ENCODE measurements around the gene IGFN1. TPM values are rescaled to one million over a fixed set of nuclear protein-coding genes. Genes with fewer than 3 reads are reported as not detected.
"Not testable (repeated sequence)": the region's sequence is repeated elsewhere in the genome, so short reads cannot be mapped to it uniquely, and the experiment has no call there.

The IGFN1 gene
- total RNA-seq, 1 experiment from 2014 or later, result 0.04 TPM

- no peaks in the 10 kb centered on the region for H3K9me2 ChIP-seq (replicated peaks; ENCODE audit: low read length)
- no peaks in the 10 kb centered on the region for H4K20me1 ChIP-seq (ENCODE audit: low read length)
- H3K36me3 ChIP-seq (ENCODE audit: low read depth, low read length), result peaks cover 1% of the 10 kb centered on the region; the same call in 1 of the 2 replicates
- intact Hi-C loops (cut with micrococcal nuclease), result no loop called here
- no peak overlapping the region for H3K27ac ChIP-seq (ENCODE audit: low read length)
- peaks cover 22% of the 10 kb centered on the region for H3K79me2 ChIP-seq (ENCODE audit: low read length)
- CTCF ChIA-PET, result interaction anchor here (1.0 kb wide), 1 partner anchor 73 kb away, joined by 3 read pairs; no protein-coding TSS in a partner anchor
- no peaks in the 10 kb centered on the region for H3F3A ChIP-seq (ENCODE audit: low read length, unreplicated experiment)
- H3K4me3 ChIP-seq (ENCODE audit: low read length), result no peak overlapping the region
- no peak overlapping the region for H3K4me2 ChIP-seq (ENCODE audit: low read length)
- ATAC-seq (no peak), DNase-seq (no peak)
- no peaks in the 10 kb centered on the region for H3K27me3 ChIP-seq (ENCODE audit: low read length)
- no peak for TF ChIP-seq EZH2phosphoT487 (IDR thresholded peaks at IDR 0.05; ENCODE audit: borderline replicate concordance, low read length)
- TF ChIP-seq EZH2 (IDR thresholded peaks at IDR 0.05; ENCODE audit: low read length, unreplicated experiment), result no peak
- no peak for TF ChIP-seq CTCF (conservative IDR thresholded peaks at IDR 0.05; ENCODE audit: low read depth, low read length)
- H3K4me1 ChIP-seq (ENCODE audit: insufficient read depth, low read length), result peaks cover 20% of the 10 kb centered on the region
- H2AFZ ChIP-seq (ENCODE audit: low read length), result no peak overlapping the region
- no peak overlapping the region for H3K9ac ChIP-seq (ENCODE audit: low read length)
- no TSS peak for BruUV-seq (replicated peaks)
- POLR2A ChIA-PET (ENCODE audit: unreplicated experiment), result no interaction called here
- H3K9me3 ChIP-seq (ENCODE audit: low read length), result no peaks in the 10 kb centered on the region
Observed at GRCh38 chr1:201156819-201157218, 33.8 kb upstream of the IGFN1 start.

- H4K20me1 ChIP-seq (ENCODE audit: low read length), result no peaks in the 10 kb centered on the region
- no TSS peak for BruUV-seq (replicated peaks)
- H3K27ac ChIP-seq (ENCODE audit: low read length), result no peak overlapping the region
- no peak overlapping the region for H2AFZ ChIP-seq (ENCODE audit: low read length)
- POLR2A ChIA-PET (ENCODE audit: unreplicated experiment), result no interaction called here
- no peaks in the 10 kb centered on the region for H3F3A ChIP-seq (ENCODE audit: low read length, unreplicated experiment)
- ATAC-seq, result no peak
- H3K4me1 ChIP-seq (ENCODE audit: insufficient read depth, low read length), result peaks cover 13% of the 10 kb centered on the region
- TF ChIP-seq EZH2phosphoT487 (IDR thresholded peaks at IDR 0.05; ENCODE audit: borderline replicate concordance, low read length), result no peak
- TF ChIP-seq CTCF (conservative IDR thresholded peaks at IDR 0.05; ENCODE audit: low read depth, low read length), result no peak
- H3K79me2 ChIP-seq (ENCODE audit: low read length), result peaks cover 11% of the 10 kb centered on the region
- H3K4me2 ChIP-seq (ENCODE audit: low read length), result no peak overlapping the region
- H3K4me3 ChIP-seq (ENCODE audit: low read length), result no peak overlapping the region
- H3K9me2 ChIP-seq (replicated peaks; ENCODE audit: low read length), result no peaks in the 10 kb centered on the region
- DNase-seq, result no peak
- H3K27me3 ChIP-seq (ENCODE audit: low read length), result no peaks in the 10 kb centered on the region
- CTCF ChIA-PET, result no interaction called here
- intact Hi-C loops (cut with micrococcal nuclease), result no loop called here
- no peaks in the 10 kb centered on the region for H3K36me3 ChIP-seq (ENCODE audit: low read depth, low read length)
- no peaks in the 10 kb centered on the region for H3K9me3 ChIP-seq (ENCODE audit: low read length)
- no peak overlapping the region for H3K9ac ChIP-seq (ENCODE audit: low read length)
Observed at GRCh38 chr1:201157949-201158348, 32.7 kb upstream of the IGFN1 start.

- H3K79me2 ChIP-seq (ENCODE audit: low read length); H3K36me3 ChIP-seq (ENCODE audit: low read depth, low read length); BruUV-seq (replicated peaks); ATAC-seq; CTCF ChIA-PET; intact Hi-C loops (cut with micrococcal nuclease); H3K27ac ChIP-seq (ENCODE audit: low read length); H3K4me1 ChIP-seq (ENCODE audit: insufficient read depth, low read length); H3K4me2 ChIP-seq (ENCODE audit: low read length); H3K9me2 ChIP-seq (replicated peaks; ENCODE audit: low read length); H3F3A ChIP-seq (ENCODE audit: low read length, unreplicated experiment); DNase-seq; POLR2A ChIA-PET (ENCODE audit: unreplicated experiment); H3K4me3 ChIP-seq (ENCODE audit: low read length); H3K9ac ChIP-seq (ENCODE audit: low read length); H2AFZ ChIP-seq (ENCODE audit: low read length); H4K20me1 ChIP-seq (ENCODE audit: low read length); H3K9me3 ChIP-seq (ENCODE audit: low read length): not testable (repeated sequence)
- peaks cover 18% of the 10 kb centered on the region; the same call in 1 of the 2 replicates for H3K27me3 ChIP-seq (ENCODE audit: low read length)
Observed at GRCh38 chr1:201163036-201163435, 27.6 kb upstream of the IGFN1 start.
